Astrocyte (in vitro differentiated cells and primary cell): Measurements from ENCODE around the gene MXD3. TPM values are rescaled to one million over a fixed set of nuclear protein-coding genes. Genes with fewer than 3 reads are reported as not detected.

Experiments
- DNase-seq: peaks from one replicate; pipeline ENCODE4 v3.0.0-alpha.2; 2010; ENCODE audit warnings: low read depth
- FAIRE-seq: peaks from 2 replicates; lab custom pipeline; 2011; peaks lifted over from hg19 to GRCh38; lab: Jason Lieb, UNC
- H2AFZ ChIP-seq: 2 replicates; pipeline ENCODE4 v1.6.0; 2012; ENCODE audit warnings: low read depth, low read length, inconsistent platforms
- H3K27ac ChIP-seq: 2 replicates; pipeline ENCODE4 v1.5.1; 2011; ENCODE audit warnings: low read depth, low read length, inconsistent platforms
- H3K27me3 ChIP-seq: 2 replicates; pipeline ENCODE4 v1.6.0; 2011; ENCODE audit warnings: low read length, inconsistent platforms; ENCODE audit not compliant: insufficient read depth
- H3K36me3 ChIP-seq: 2 replicates; pipeline ENCODE4 v1.5.1; 2011; ENCODE audit warnings: low read length, inconsistent platforms; ENCODE audit not compliant: insufficient read depth
- H3K4me1 ChIP-seq: 2 replicates; pipeline ENCODE4 v1.5.1; 2011; ENCODE audit warnings: low read length, inconsistent platforms; ENCODE audit not compliant: insufficient read depth
- H3K4me2 ChIP-seq: 2 replicates; pipeline ENCODE4 v1.6.0; 2012; ENCODE audit warnings: low read length, inconsistent platforms
- H3K4me3 ChIP-seq: 2 replicates; pipeline ENCODE4 v1.5.1; 2011; ENCODE audit warnings: low read depth, mild to moderate bottlenecking, low read length, inconsistent platforms; ENCODE audit not compliant: insufficient read depth
- H3K79me2 ChIP-seq: 2 replicates; pipeline ENCODE4 v1.6.0; 2012; ENCODE audit warnings: mild to moderate bottlenecking, low read length, inconsistent platforms; ENCODE audit not compliant: insufficient read depth
- H3K9ac ChIP-seq: 2 replicates; pipeline ENCODE4 v1.6.0; 2012; ENCODE audit warnings: mild to moderate bottlenecking, low read length, inconsistent platforms
- H3K9me3 ChIP-seq: 2 replicates; pipeline ENCODE4 v1.5.1; 2012; ENCODE audit warnings: low read depth, mild to moderate bottlenecking, low read length, inconsistent platforms; ENCODE audit not compliant: insufficient read depth
- H4K20me1 ChIP-seq: 2 replicates; pipeline ENCODE4 v1.6.0; 2012; ENCODE audit warnings: low read length, inconsistent platforms; ENCODE audit not compliant: insufficient read depth
- H3K27ac Mint-ChIP-seq: one replicate; pipeline ENCODE4 v1.8.0; 2021; ENCODE audit warnings: mild to moderate bottlenecking, mixed read lengths; ENCODE audit not compliant: unreplicated experiment
- H3K27me3 Mint-ChIP-seq: one replicate; pipeline ENCODE4 v1.8.0; 2021; ENCODE audit warnings: low read depth, mixed read lengths; ENCODE audit not compliant: unreplicated experiment
- H3K36me3 Mint-ChIP-seq: one replicate; pipeline ENCODE4 v1.8.0; 2021; ENCODE audit warnings: low read depth, mixed read lengths; ENCODE audit not compliant: unreplicated experiment
- H3K4me1 Mint-ChIP-seq: one replicate; pipeline ENCODE4 v1.8.0; 2021; ENCODE audit warnings: low read depth, mixed read lengths; ENCODE audit not compliant: unreplicated experiment
- H3K4me3 Mint-ChIP-seq: one replicate; pipeline ENCODE4 v1.8.0; 2021; ENCODE audit warnings: mild to moderate bottlenecking, moderate library complexity, mixed read lengths; ENCODE audit not compliant: unreplicated experiment
- H3K9me3 Mint-ChIP-seq: one replicate; pipeline ENCODE4 v1.8.0; 2021; ENCODE audit warnings: mild to moderate bottlenecking, mixed read lengths; ENCODE audit not compliant: unreplicated experiment
- CTCF ChIP-seq: IDR thresholded peaks from 2 replicates; pipeline ENCODE4 v1.5.1; 2011; ENCODE audit warnings: low read depth, mild to moderate bottlenecking, inconsistent platforms, low read length, moderate library complexity; ENCODE audit not compliant: insufficient read depth
- EZH2 ChIP-seq: IDR thresholded peaks from 2 replicates; pipeline ENCODE4 v1.6.1; 2012; ENCODE audit warnings: mild to moderate bottlenecking, low read length, inconsistent platforms; ENCODE audit not compliant: insufficient read depth
- total RNA-seq: library from RNA; stranded (reverse); gene quantifications from 2 replicates; pipeline ENCODE4 v1.2.1, GENCODE V29; 2021

The MXD3 gene
- total RNA-seq, 1 donor from 2014 or later = 2.8 TPM

- FAIRE-seq (no peak), DNase-seq (peak; percentile 71)
- Histone ChIP-seq H3K36me3 (peaks cover 29% of the 10 kb centered on the region), H4K20me1 (peaks cover 57% of the 10 kb centered on the region), H3K27ac (peak overlapping the region; percentile 23), H3K79me2 (peaks cover 45% of the 10 kb centered on the region), H3K27me3 (no peaks in the 10 kb centered on the region), H3K4me1 (peaks cover 35% of the 10 kb centered on the region), H3K4me3 (no peak overlapping the region), H3K9ac (peak overlapping the region; percentile 4), H3K9me3 (no peaks in the 10 kb centered on the region), H3K4me2 (peak overlapping the region; percentile 52), H2AFZ (no peak overlapping the region)
- Mint-ChIP-seq H3K27ac (peak overlapping the region; percentile 96), H3K36me3 (peaks cover 26% of the 10 kb centered on the region), H3K27me3 (no peaks in the 10 kb centered on the region), H3K4me1 (peaks cover 24% of the 10 kb centered on the region), H3K9me3 (no peaks in the 10 kb centered on the region), H3K4me3 (peak overlapping the region; percentile 69)
- TF ChIP-seq CTCF = no peak
- no peak for TF ChIP-seq EZH2
These were observed 11.3 kb downstream of the MXD3 start for GRCh38 chr5:177300236-177300880.

GRCh38 chr5:177299697-177300096 lies 12.0 kb downstream of the MXD3 start:
- H3K9ac ChIP-seq = no peak overlapping the region
- no peak overlapping the region for H2AFZ ChIP-seq
- no peaks in the 10 kb centered on the region for H3K9me3 ChIP-seq
- H3K4me3 Mint-ChIP-seq = peak overlapping the region; percentile 35
- H3K27me3 Mint-ChIP-seq = no peaks in the 10 kb centered on the region
- no peak for DNase-seq
- H3K4me1 ChIP-seq = peaks cover 29% of the 10 kb centered on the region
- peaks cover 50% of the 10 kb centered on the region for H4K20me1 ChIP-seq
- no peak overlapping the region for H3K27ac ChIP-seq
- no peak for FAIRE-seq
- H3K36me3 ChIP-seq = peaks cover 35% of the 10 kb centered on the region
- no peaks in the 10 kb centered on the region for H3K27me3 ChIP-seq
- no peak overlapping the region for H3K4me2 ChIP-seq
- TF ChIP-seq EZH2 (no peak), CTCF (no peak)
- peaks cover 38% of the 10 kb centered on the region for H3K79me2 ChIP-seq
- no peaks in the 10 kb centered on the region for H3K9me3 Mint-ChIP-seq
- peaks cover 25% of the 10 kb centered on the region for H3K36me3 Mint-ChIP-seq
- peaks cover 19% of the 10 kb centered on the region for H3K4me1 Mint-ChIP-seq
- no peak overlapping the region for H3K4me3 ChIP-seq
- peak overlapping the region; percentile 69 for H3K27ac Mint-ChIP-seq

GRCh38 chr5:177297922-177298321 lies 13.8 kb downstream of the MXD3 start:
- DNase-seq (no peak), FAIRE-seq (no peak)
- peaks cover 22% of the 10 kb centered on the region for H3K4me1 ChIP-seq
- TF ChIP-seq EZH2 (no peak), CTCF (no peak)
- Mint-ChIP-seq H3K36me3 (peaks cover 32% of the 10 kb centered on the region), H3K4me3 (no peak overlapping the region), H3K9me3 (no peaks in the 10 kb centered on the region), H3K27me3 (no peaks in the 10 kb centered on the region), H3K4me1 (peaks cover 19% of the 10 kb centered on the region), H3K27ac (peak overlapping the region; percentile 47)
- H3K4me2 ChIP-seq = no peak overlapping the region
- H3K36me3 ChIP-seq = peaks cover 50% of the 10 kb centered on the region
- H3K27ac ChIP-seq = no peak overlapping the region
- H4K20me1 ChIP-seq = peaks cover 43% of the 10 kb centered on the region
- no peak overlapping the region for H3K9ac ChIP-seq
- no peaks in the 10 kb centered on the region for H3K27me3 ChIP-seq
- no peaks in the 10 kb centered on the region for H3K9me3 ChIP-seq
- H3K79me2 ChIP-seq = peaks cover 21% of the 10 kb centered on the region
- no peak overlapping the region for H3K4me3 ChIP-seq
- no peak overlapping the region for H2AFZ ChIP-seq
